GM12801 (cell line): ENCODE results near the gene NAALADL2.

Experiments
- TF ChIP-seq, protein P1 (sequence below): IDR thresholded peaks from one replicate; pipeline ENCODE4 v1.5.1; 2011; ENCODE audit warnings: control low read depth; ENCODE audit not compliant: insufficient read length; ENCODE audit errors: extremely low read depth

NAALADL2 gene

DNA sequence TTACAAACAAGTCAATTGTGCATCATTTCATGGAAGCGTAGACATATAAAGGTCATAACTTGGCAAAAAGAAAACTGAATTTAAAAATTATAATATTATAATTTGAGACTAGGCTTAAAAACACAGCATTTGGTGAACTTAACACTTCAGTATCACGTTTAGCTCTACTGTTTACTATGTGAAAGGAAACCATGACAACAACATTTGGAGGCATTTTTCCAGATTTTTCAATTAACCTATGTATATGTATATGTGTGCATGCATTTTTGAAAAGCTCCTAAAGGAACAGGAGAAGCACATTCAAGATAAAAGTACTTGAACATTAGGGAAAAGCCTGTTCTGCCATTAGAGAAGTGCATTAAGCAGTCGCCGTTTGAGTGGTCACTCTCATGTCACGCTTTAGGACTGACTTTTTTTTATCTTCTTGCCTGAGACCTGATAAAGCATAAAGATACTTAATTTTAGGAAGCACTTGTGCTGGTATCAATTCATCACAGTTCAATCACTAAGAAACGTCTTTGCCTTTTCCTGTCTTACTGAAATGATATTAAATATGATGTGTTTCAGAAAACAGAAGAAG lies 156.0 kb downstream of the NAALADL2 start:
- TF ChIP-seq, protein P1, sequence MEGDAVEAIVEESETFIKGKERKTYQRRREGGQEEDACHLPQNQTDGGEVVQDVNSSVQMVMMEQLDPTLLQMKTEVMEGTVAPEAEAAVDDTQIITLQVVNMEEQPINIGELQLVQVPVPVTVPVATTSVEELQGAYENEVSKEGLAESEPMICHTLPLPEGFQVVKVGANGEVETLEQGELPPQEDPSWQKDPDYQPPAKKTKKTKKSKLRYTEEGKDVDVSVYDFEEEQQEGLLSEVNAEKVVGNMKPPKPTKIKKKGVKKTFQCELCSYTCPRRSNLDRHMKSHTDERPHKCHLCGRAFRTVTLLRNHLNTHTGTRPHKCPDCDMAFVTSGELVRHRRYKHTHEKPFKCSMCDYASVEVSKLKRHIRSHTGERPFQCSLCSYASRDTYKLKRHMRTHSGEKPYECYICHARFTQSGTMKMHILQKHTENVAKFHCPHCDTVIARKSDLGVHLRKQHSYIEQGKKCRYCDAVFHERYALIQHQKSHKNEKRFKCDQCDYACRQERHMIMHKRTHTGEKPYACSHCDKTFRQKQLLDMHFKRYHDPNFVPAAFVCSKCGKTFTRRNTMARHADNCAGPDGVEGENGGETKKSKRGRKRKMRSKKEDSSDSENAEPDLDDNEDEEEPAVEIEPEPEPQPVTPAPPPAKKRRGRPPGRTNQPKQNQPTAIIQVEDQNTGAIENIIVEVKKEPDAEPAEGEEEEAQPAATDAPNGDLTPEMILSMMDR: no peak

DNA sequence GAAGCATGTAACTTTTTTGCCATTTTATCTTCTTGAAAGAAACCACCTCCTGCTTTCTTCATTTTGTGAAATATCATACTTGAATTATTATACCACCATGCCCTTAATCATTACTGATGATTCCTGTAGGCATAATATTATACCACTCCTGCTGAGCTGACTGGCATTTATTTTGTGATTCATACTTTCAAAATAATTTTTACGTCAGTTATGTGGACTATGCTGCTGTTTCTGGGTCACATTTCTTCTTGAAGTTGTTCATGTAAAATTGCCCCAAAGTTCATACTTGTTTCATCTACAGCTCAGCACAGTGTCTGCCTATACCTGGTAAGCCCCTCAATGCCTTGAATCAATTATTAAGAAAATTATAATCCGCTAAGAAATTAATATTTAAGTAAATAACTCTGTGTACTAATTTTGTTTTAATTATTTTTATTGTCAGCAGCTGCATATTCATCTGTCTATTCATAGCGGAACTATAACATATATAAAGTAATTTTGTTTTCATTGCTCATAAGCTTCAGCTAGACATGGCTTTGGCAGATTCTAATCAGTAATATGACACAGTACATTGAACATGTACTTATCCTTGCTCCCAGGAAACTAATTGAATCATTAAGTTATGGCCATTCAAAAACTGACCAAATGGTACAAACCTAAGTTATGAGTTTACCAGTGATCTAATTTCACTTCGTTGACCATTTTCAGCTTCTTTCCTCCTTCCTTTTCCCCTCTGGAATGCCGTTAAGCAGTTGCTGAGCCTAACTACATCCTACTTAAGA lies 160.0 kb downstream of the NAALADL2 start:
- TF ChIP-seq, protein P1: no peak

DNA sequence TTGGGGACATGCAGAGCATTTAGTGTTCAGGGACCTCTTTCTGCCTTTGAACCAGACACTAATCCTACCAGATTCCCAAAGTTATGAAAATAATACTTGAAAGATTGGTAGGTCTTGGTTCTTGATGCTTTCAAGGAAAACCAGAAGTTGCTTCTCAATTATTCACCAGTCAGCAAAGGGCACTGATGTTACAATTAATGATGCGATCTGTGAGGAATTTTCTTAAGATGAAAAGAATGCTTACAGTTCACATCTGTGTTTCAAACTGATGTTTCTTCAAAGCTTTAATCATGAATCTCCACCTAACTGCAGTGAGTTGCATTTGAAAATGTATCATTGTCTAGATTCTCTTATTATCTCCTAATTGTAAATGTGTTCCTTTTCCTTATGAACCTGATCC lies 161.0 kb downstream of the NAALADL2 start:
- TF ChIP-seq, protein P1: no peak

DNA sequence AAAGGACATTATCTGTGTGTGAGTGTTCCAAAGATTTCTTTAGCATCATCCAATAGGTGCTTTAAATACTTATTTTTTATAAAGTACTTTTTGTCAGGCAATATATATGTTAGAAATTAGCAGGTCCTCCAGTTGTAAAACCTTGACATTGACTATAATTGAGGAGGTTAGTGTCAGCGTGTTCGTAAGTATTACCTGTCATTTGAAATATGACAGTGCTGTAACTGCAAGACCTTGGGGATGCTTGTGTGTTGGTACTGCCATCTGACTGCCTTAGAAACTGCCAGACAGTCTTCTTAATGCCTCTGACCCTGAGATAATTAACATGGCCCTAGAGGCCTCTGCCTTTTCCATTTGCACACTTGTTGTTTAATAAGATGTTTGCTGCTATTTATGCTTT lies 170.7 kb downstream of the NAALADL2 start:
- TF ChIP-seq, protein P1: no peak

DNA sequence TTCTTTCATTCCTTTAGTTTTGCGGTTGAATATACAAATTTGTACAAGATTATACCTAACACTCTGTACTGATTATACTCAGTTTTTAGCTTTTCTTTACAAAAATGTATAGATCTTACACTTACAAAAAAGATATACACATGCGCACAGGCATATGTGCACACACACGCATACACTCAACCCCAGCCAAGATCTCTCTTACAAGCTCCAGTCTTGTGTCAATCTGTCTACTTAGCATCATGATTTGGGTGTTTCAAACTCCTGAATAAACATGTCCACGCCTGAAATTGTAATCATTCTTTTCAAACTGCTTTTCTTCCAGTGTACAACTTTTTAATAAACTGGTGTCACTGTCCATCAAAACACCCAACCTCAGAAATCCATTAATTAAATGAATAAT lies 180.7 kb downstream of the NAALADL2 start:
- TF ChIP-seq, protein P1: no peak

DNA sequence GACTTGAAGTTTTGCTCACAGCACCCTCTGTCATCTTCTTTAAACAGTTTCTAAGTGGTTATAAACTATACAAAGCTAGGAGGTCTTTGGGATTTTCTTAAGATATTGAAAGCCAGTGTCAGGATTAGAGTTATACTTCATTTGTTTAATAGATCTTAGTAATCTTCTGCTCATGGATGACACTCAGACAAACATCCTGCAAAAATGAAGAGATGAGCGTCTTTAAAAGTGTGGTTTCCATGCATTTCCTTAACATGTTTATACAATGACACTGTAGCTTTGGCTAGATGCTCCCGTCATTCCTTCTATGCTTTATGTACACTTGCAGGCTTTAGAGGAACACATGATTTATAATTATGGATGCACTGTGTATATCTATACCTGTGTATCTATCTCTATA lies 182.2 kb downstream of the NAALADL2 start:
- TF ChIP-seq, protein P1: no peak

DNA sequence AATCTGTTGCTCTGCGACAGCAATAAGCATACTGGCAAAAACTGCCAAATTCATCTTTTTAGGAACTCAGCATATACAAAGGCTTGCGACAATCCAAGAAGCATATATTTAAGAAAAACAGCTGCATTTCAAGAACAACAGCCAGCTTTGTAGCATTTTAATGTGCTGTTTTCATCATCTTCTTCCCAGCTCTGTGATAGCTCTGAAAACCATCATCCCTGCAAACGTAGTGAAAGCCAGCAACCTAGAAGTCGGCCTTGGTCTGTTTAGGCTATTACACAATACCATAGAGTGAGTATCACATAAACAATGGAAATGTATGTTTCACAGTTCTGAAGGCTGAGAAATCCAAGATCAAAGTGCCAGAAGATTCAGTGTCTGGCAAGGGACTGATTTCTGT lies 187.5 kb downstream of the NAALADL2 start:
- TF ChIP-seq, protein P1: no peak
